Measurements from ENCODE around the gene FZD1. TPM values are rescaled to one million over a fixed set of nuclear protein-coding genes. Genes with fewer than 3 reads are reported as not detected.

FZD1 gene
- polyA plus RNA-seq, 3 donors, result 3.6 to 10.1 (median 7.9) TPM

- no peak overlapping the region for H3K9ac ChIP-seq (ENCODE audit: insufficient read depth, low read length, poor library complexity, severe bottlenecking)
- Mint-ChIP-seq H3K36me3 (no peaks in the 10 kb centered on the region), H3K27ac (no peak overlapping the region), H3K4me3 (no peak overlapping the region), H3K27me3 (ENCODE audit: low read depth in 3 of 3) (peaks cover 0 to 9% (median 5%) of the 10 kb centered on the region in 3 donors), H3K4me1 (peaks cover 26% of the 10 kb centered on the region), H3K9me3 (no peaks in the 10 kb centered on the region)
- no peak for TF ChIP-seq CTCF (IDR thresholded peaks at IDR 0.05)
- H3K4me1 ChIP-seq (ENCODE audit: control insufficient read depth in 1 of 2, insufficient read depth in 2 of 2, low read length in 2 of 2), result peaks cover 0 to 27% of the 10 kb centered on the region in 2 donors
- H4K20me1 ChIP-seq (ENCODE audit: insufficient read depth, low read length), result no peaks in the 10 kb centered on the region
- H3K36me3 ChIP-seq (replicated peaks in 1 of 2; ENCODE audit: control insufficient read depth in 1 of 2, insufficient read depth in 2 of 2, low read length in 2 of 2), result no peaks in the 10 kb centered on the region
- intact Hi-C loops (cut with micrococcal nuclease), result no loop called here
- H3K27ac ChIP-seq (ENCODE audit: low read depth in 1 of 2, low read length in 2 of 2), result no peak overlapping the region
- peak overlapping the region; percentile 6 for H2AFZ ChIP-seq (ENCODE audit: insufficient read depth, low read depth, low read length, poor library complexity, severe bottlenecking)
- no peak overlapping the region for H3K4me3 ChIP-seq (replicated peaks in 1 of 3; ENCODE audit: low read depth in 2 of 3, low read length in 3 of 3)
- peaks cover 0 to 17% of the 10 kb centered on the region in 2 donors for H3K27me3 ChIP-seq (ENCODE audit: control insufficient read depth in 2 of 2, insufficient read depth in 2 of 2, low read length in 2 of 2)
- DNase-seq, result no peak
- no peak overlapping the region for H3K4me2 ChIP-seq (replicated peaks; ENCODE audit: extremely low read depth, low read length, poor library complexity, severe bottlenecking)
- H3K79me2 ChIP-seq (ENCODE audit: insufficient read depth, low read length), result no peaks in the 10 kb centered on the region
- H3K9me3 ChIP-seq (replicated peaks in 1 of 2; ENCODE audit: control insufficient read depth in 1 of 2, insufficient read depth in 1 of 2, low read length in 2 of 2), result no peaks in the 10 kb centered on the region
- WGBS (ENCODE audit: insufficient coverage), result no CpG with 5 or more reads among the region's 7 CpGs
These were observed 21.6 kb downstream of the FZD1 start for GRCh38 chr7:91285696-91286355.

- Mint-ChIP-seq H3K9me3 (no peaks in the 10 kb centered on the region), H3K27me3 (ENCODE audit: low read depth in 3 of 3) (peaks cover 0 to 9% (median 5%) of the 10 kb centered on the region in 3 donors), H3K27ac (peak overlapping the region in 1 of 7 donors; percentile 16), H3K4me3 (no peak overlapping the region), H3K4me1 (peaks cover 26% of the 10 kb centered on the region), H3K36me3 (no peaks in the 10 kb centered on the region)
- no peak overlapping the region for H3K27ac ChIP-seq (ENCODE audit: low read depth in 1 of 2, low read length in 2 of 2)
- H3K4me2 ChIP-seq (replicated peaks; ENCODE audit: extremely low read depth, low read length, poor library complexity, severe bottlenecking), result no peak overlapping the region
- no peak for TF ChIP-seq CTCF (IDR thresholded peaks at IDR 0.05)
- H3K4me1 ChIP-seq (ENCODE audit: control insufficient read depth in 1 of 2, insufficient read depth in 2 of 2, low read length in 2 of 2), result peaks cover 0 to 27% of the 10 kb centered on the region in 2 donors
- no peaks in the 10 kb centered on the region for H4K20me1 ChIP-seq (ENCODE audit: insufficient read depth, low read length)
- no peaks in the 10 kb centered on the region for H3K79me2 ChIP-seq (ENCODE audit: insufficient read depth, low read length)
- H3K36me3 ChIP-seq (replicated peaks in 1 of 2; ENCODE audit: control insufficient read depth in 1 of 2, insufficient read depth in 2 of 2, low read length in 2 of 2), result no peaks in the 10 kb centered on the region
- H3K4me3 ChIP-seq (replicated peaks in 1 of 3; ENCODE audit: low read depth in 2 of 3, low read length in 3 of 3), result no peak overlapping the region
- peaks cover 0 to 14% of the 10 kb centered on the region in 2 donors for H3K27me3 ChIP-seq (ENCODE audit: control insufficient read depth in 2 of 2, insufficient read depth in 2 of 2, low read length in 2 of 2)
- H2AFZ ChIP-seq (ENCODE audit: insufficient read depth, low read depth, low read length, poor library complexity, severe bottlenecking), result peak overlapping the region; percentile 6
- 98% methylated on average over 5 of the region's 6 CpGs for WGBS (ENCODE audit: insufficient coverage)
- no peak for DNase-seq
- no peak overlapping the region for H3K9ac ChIP-seq (ENCODE audit: insufficient read depth, low read length, poor library complexity, severe bottlenecking)
- no peaks in the 10 kb centered on the region for H3K9me3 ChIP-seq (replicated peaks in 1 of 2; ENCODE audit: control insufficient read depth in 1 of 2, insufficient read depth in 1 of 2, low read length in 2 of 2)
- intact Hi-C loops (cut with micrococcal nuclease), result no loop called here
These were observed 22.2 kb downstream of the FZD1 start for GRCh38 chr7:91286432-91286831.

All from CD14-positive monocyte (primary cell).